BE2C (cell line): ENCODE results near the gene ELN.
A peak's percentile ranks its signal among the peaks of the same experiment; 100 is the strongest.

Experiments
- DNase-seq: peaks from one replicate; pipeline ENCODE4 v3.0.0-alpha.2; 2020
- H3K27me3 ChIP-seq: fragments of 250-450 bp; sonication (Bioruptor Pico); 2 replicates; pipeline ENCODE4 v1.5.1; 2020; ENCODE audit warnings: mild to moderate bottlenecking
- H3K36me3 ChIP-seq: fragments of 250-450 bp; sonication (Bioruptor Pico); 2 replicates; pipeline ENCODE4 v1.5.1; 2020; ENCODE audit warnings: mild to moderate bottlenecking
- H3K4me1 ChIP-seq: fragments of 250-450 bp; sonication (Bioruptor Pico); 2 replicates; pipeline ENCODE4 v1.5.1; 2020
- H3K4me3 ChIP-seq: 2 replicates; pipeline ENCODE4 v1.5.1; 2011; ENCODE audit warnings: low read depth, low read length
- H3K9me3 ChIP-seq: fragments of 250-450 bp; sonication (Bioruptor Pico); 2 replicates; pipeline ENCODE4 v1.5.1; 2020
- TF ChIP-seq, protein P1 (sequence below): IDR thresholded peaks from 2 replicates; pipeline ENCODE4 v1.5.1; 2012; ENCODE audit warnings: mild to moderate bottlenecking, low read depth, low read length

Gene ELN

DNA sequence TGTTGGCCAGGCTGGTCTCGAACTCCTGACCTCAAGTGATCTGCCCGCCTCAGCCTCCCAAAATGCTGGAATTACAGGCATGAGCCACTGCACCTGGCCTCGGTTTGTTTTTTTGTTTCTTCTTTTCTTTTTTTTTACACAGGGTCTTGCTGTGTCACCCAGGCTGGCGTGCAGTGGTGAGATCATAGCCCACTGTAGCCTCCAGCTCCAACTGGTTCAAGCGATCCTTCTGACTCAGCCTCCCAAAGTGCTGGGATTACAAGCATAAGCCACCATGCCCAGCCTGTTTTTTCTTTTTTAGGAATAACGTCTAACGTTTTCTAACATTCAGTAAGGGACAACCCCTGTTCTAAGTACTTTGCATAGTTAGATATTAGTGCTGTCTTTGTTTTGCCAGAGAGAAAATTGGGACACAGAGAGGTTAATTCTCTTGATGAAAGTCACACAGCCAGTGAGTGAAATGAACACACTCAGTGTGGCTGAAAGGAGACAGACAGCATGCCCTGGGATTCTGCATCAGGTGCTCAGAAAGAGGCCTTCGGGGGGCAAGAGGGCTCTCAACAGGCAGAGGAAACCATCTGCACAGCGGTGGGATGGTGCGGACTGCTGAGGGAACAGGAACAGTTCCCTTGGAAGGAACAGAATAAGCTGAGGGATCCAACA, 59.9 kb downstream of the ELN start:
- Histone ChIP-seq H3K36me3 (0 out of 2 replicates have a peak, but pooled peaks cover 4% of the 10 kb centered on the region), H3K4me3 (no peak overlapping the region), H3K4me1 (peaks cover 16% of the 10 kb centered on the region), H3K9me3 (no peaks in the 10 kb centered on the region), H3K27me3 (no peaks in the 10 kb centered on the region)
- TF ChIP-seq, protein P1, sequence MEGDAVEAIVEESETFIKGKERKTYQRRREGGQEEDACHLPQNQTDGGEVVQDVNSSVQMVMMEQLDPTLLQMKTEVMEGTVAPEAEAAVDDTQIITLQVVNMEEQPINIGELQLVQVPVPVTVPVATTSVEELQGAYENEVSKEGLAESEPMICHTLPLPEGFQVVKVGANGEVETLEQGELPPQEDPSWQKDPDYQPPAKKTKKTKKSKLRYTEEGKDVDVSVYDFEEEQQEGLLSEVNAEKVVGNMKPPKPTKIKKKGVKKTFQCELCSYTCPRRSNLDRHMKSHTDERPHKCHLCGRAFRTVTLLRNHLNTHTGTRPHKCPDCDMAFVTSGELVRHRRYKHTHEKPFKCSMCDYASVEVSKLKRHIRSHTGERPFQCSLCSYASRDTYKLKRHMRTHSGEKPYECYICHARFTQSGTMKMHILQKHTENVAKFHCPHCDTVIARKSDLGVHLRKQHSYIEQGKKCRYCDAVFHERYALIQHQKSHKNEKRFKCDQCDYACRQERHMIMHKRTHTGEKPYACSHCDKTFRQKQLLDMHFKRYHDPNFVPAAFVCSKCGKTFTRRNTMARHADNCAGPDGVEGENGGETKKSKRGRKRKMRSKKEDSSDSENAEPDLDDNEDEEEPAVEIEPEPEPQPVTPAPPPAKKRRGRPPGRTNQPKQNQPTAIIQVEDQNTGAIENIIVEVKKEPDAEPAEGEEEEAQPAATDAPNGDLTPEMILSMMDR, result no peak
- no peak for DNase-seq

DNA sequence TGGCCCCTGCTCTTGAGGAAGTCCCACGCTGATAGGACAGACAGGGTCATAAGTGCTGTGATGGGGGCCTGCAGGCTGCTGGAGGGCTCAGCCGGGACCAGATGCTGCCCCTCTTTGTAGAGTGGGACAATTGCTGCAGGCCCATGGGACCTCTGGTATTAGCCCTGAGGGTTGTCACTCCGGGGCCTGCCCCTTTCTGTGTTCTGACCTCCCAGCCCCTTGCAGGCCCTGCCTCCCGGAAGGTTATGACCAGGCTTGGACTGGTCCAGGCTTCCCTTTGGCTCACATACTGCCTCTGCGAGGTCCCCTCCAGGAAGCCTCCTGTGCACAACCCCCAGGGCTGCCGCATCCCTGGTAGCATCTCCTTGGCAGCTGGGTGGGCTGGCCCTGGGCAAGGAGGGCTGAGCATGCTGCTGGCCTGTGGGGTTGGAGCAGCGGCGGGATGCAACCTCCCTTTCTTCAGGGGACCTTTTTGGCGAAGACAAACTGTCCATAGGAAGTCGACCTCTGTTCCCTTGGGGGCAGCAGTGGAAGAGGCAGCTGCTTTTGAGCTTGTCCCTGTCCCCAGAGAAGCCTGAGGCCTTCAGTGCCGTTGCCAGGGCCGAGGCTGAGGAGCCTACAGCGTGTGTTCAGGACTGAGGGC, 64.5 kb downstream of the ELN start:
- TF ChIP-seq, protein P1, result no peak
- Histone ChIP-seq H3K27me3 (no peaks in the 10 kb centered on the region), H3K4me1 (peaks cover 32% of the 10 kb centered on the region), H3K4me3 (peak overlapping the region; percentile 53), H3K36me3 (peaks cover 15% of the 10 kb centered on the region), H3K9me3 (peaks cover under 1% of the 10 kb centered on the region; the same call in 1 of the 2 replicates)
- peak; percentile 85 for DNase-seq

DNA sequence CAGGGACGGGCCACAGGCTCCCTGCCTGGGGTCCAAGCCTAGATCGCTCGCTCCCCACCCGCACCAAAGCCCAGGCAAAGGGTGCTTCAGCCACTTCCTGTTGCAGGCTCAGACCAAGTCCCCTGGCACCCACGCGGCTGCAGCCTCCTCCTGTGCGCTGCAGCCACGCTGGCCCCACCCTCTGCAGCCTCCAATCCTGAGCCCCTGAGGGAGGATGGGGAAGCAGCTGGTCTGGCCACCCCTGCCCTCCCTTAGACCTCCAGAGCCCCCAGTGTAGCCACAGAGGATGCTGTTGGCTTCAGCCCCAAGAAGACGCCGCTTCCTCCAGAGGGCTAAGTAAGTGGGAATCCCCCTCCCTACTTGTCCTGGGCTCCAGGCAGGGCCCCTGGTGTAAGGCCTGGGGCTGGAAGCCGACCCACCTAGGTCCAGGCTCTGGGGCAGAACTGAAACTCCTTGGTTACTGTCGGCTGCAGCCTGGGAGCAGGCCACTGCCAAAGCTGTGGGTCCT, 65.0 kb downstream of the ELN start:
- Histone ChIP-seq H3K4me3 (peak overlapping the region; percentile 53), H3K4me1 (peaks cover 32% of the 10 kb centered on the region), H3K9me3 (peaks cover 5% of the 10 kb centered on the region), H3K27me3 (no peaks in the 10 kb centered on the region), H3K36me3 (peaks cover 19% of the 10 kb centered on the region)
- TF ChIP-seq, protein P1, result no peak
- peak; percentile 61 for DNase-seq

DNA sequence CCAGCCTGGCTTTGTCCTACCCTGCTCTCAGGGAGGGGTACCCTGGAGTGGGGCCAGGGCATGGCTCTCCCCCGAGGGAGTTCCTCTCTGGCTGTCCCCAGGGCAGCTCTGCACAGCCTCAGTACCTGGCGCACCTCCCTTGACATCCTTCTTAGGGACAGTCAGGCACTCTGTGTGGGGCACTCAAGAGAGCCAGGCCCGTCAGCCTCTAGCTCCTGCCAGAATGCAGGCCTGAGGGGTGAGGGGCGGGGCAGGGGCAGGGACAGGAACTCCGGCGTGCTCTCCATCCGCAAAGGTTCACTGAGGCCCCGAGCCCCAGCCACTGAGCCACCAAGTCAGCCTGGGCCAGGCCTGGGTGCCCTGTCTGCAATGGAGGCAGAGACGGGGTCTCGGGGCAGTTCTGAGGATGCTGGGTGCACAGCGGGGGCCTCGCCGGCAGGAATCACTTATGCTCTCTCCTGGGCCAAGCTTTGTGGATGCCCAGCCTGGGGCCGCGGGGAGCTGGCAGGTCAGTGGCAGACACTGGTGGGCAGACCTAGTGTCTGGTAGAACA, 65.8 kb downstream of the ELN start:
- peak; percentile 59 for DNase-seq
- peaks cover 20% of the 10 kb centered on the region for H3K36me3 ChIP-seq
- TF ChIP-seq, protein P1, result no peak
- peaks cover 32% of the 10 kb centered on the region for H3K4me1 ChIP-seq
- H3K9me3 ChIP-seq, result peaks cover 8% of the 10 kb centered on the region
- H3K4me3 ChIP-seq, result peak overlapping the region; percentile 53
- no peaks in the 10 kb centered on the region for H3K27me3 ChIP-seq

DNA sequence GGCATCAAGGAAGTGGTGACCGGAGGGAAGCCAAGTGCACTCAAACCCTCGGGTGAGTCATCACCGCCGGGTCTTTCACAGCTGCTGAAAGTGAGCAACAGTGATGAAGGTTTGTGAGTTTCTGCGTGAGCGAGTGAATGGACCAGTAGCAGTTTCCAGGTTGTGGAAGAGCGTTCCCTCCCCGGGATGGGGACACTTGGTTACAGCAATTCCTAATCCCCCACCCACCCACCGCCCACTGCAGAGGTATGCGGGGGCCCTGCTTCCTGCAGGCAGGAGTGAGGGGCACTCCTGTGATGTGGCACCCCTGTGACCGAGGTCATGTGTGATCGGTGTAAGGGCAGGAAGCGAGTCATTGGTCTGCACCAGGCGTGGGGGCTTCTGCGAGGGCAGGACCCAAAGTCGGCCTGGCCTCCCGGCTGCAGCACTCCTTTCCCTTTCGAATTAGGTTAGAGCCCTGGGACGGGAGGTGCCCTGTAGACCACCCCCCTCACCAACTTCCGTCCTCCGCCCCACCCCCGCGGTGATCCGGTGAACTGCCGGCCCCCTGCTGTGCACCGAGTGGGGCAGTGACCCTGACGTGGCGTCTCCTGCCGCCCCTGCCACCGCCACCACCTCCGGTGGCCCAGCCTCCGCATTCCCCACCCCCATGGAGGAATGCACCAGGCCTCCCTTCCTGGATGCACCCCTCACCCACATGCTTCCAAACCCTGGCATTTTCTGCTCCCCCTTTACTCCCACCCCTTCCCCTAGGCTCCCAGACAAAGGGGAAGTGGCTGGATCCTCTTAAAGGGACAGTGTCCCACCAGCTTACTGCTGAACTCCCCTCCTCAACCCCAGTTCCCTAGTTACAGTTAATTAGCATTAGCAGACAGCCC, 66.5 kb downstream of the ELN start:
- Histone ChIP-seq H3K9me3 (peaks cover 8% of the 10 kb centered on the region), H3K36me3 (peaks cover 25% of the 10 kb centered on the region), H3K4me3 (peak overlapping the region; percentile 53), H3K4me1 (peaks cover 32% of the 10 kb centered on the region), H3K27me3 (no peaks in the 10 kb centered on the region)
- DNase-seq, result peak; percentile 83
- TF ChIP-seq, protein P1, result no peak
